ENCODE data around the gene RNF34. TPM values are rescaled to one million over a fixed set of nuclear protein-coding genes. Genes with fewer than 3 reads are reported as not detected.

RNF34 gene
- total and polyA plus RNA-seq, 2 of the 8 experiments (the other 6 are each of a cell fraction or from before 2014, with no cell fraction given) = 37.9 to 57.6 TPM

GRCh38 chr12:121404734-121405133 lies 4.8 kb downstream of the RNF34 start (continued):
- TF ChIP-seq CHD7 (IDR thresholded peaks at IDR 0.05; ENCODE audit: insufficient replicate concordance, low read length) (no peak), KDM5A (IDR thresholded peaks at IDR 0.05; ENCODE audit: low read length) (no peak), GABPA (IDR thresholded peaks at IDR 0.05; ENCODE audit: borderline replicate concordance, insufficient read depth, low read length) (no peak), YY1 (IDR thresholded peaks at IDR 0.05; ENCODE audit: low read depth, low read length) (no peak)
